ENCODE measurements around the gene KCNQ1.

Gene KCNQ1

GRCh38 chr11:2833716-2834502, 389.1 kb downstream of the KCNQ1 start:
- Histone ChIP-seq H3K27ac (ENCODE audit: low read depth, low read length) (no peak overlapping the region), H3K4me2 (ENCODE audit: low read depth, low read length, poor library complexity, severe bottlenecking) (no peak overlapping the region), H3K4me3 (ENCODE audit: insufficient read depth, low read length, poor library complexity, severe bottlenecking) (no peak overlapping the region), H3K9me3 (ENCODE audit: insufficient read depth, low read length) (no peaks in the 10 kb centered on the region), H4K20me1 (ENCODE audit: low read depth, low read length) (no peaks in the 10 kb centered on the region), H3F3A (ENCODE audit: insufficient read depth) (no peaks in the 10 kb centered on the region), H3K79me2 (ENCODE audit: insufficient read depth, low read length) (no peaks in the 10 kb centered on the region), H2AFZ (ENCODE audit: low read depth, low read length, severe bottlenecking) (no peak overlapping the region), H3K9ac (ENCODE audit: low read length) (no peak overlapping the region), H3K27me3 (ENCODE audit: low read length) (no peaks in the 10 kb centered on the region), H3K36me3 (ENCODE audit: low read length) (no peaks in the 10 kb centered on the region), H3K9me2 (replicated peaks; ENCODE audit: insufficient read depth, low read length) (no peaks in the 10 kb centered on the region)
- TF ChIP-seq EZH2phosphoT487 (conservative IDR thresholded peaks at IDR 0.05; ENCODE audit: low read length) (no peak), CTCF (IDR thresholded peaks at IDR 0.05; ENCODE audit: insufficient read depth, low read length, poor library complexity, severe bottlenecking) (no peak)

GRCh38 chr11:2834503-2835273, 389.9 kb downstream of the KCNQ1 start:
- H3K27me3 ChIP-seq (ENCODE audit: low read length): no peaks in the 10 kb centered on the region
- H3F3A ChIP-seq (ENCODE audit: insufficient read depth): no peaks in the 10 kb centered on the region
- TF ChIP-seq CTCF (IDR thresholded peaks at IDR 0.05; ENCODE audit: insufficient read depth, low read length, poor library complexity, severe bottlenecking): no peak
- no peak for TF ChIP-seq EZH2phosphoT487 (conservative IDR thresholded peaks at IDR 0.05; ENCODE audit: low read length)
- no peak overlapping the region for H3K27ac ChIP-seq (ENCODE audit: low read depth, low read length)
- no peak overlapping the region for H3K9ac ChIP-seq (ENCODE audit: low read length)
- no peaks in the 10 kb centered on the region; the same call in 1 of the 2 replicates for H4K20me1 ChIP-seq (ENCODE audit: low read depth, low read length)
- no peak overlapping the region for H2AFZ ChIP-seq (ENCODE audit: low read depth, low read length, severe bottlenecking)
- no peak overlapping the region for H3K4me3 ChIP-seq (ENCODE audit: insufficient read depth, low read length, poor library complexity, severe bottlenecking)
- no peak overlapping the region for H3K4me2 ChIP-seq (ENCODE audit: low read depth, low read length, poor library complexity, severe bottlenecking)
- H3K9me3 ChIP-seq (ENCODE audit: insufficient read depth, low read length): no peaks in the 10 kb centered on the region
- no peaks in the 10 kb centered on the region for H3K36me3 ChIP-seq (ENCODE audit: low read length)
- no peaks in the 10 kb centered on the region for H3K9me2 ChIP-seq (replicated peaks; ENCODE audit: insufficient read depth, low read length)
- no peaks in the 10 kb centered on the region for H3K79me2 ChIP-seq (ENCODE audit: insufficient read depth, low read length)

GRCh38 chr11:2835296-2835695, 390.5 kb downstream of the KCNQ1 start:
- no peaks in the 10 kb centered on the region for H3K9me2 ChIP-seq (replicated peaks; ENCODE audit: insufficient read depth, low read length)
- no peak overlapping the region for H3K27ac ChIP-seq (ENCODE audit: low read depth, low read length)
- H3F3A ChIP-seq (ENCODE audit: insufficient read depth): no peaks in the 10 kb centered on the region
- TF ChIP-seq EZH2phosphoT487 (conservative IDR thresholded peaks at IDR 0.05; ENCODE audit: low read length): no peak
- TF ChIP-seq CTCF (IDR thresholded peaks at IDR 0.05; ENCODE audit: insufficient read depth, low read length, poor library complexity, severe bottlenecking): no peak
- no peaks in the 10 kb centered on the region for H3K27me3 ChIP-seq (ENCODE audit: low read length)
- H3K4me2 ChIP-seq (ENCODE audit: low read depth, low read length, poor library complexity, severe bottlenecking): no peak overlapping the region
- no peaks in the 10 kb centered on the region; the same call in 1 of the 2 replicates for H4K20me1 ChIP-seq (ENCODE audit: low read depth, low read length)
- no peaks in the 10 kb centered on the region for H3K9me3 ChIP-seq (ENCODE audit: insufficient read depth, low read length)
- H3K9ac ChIP-seq (ENCODE audit: low read length): no peak overlapping the region
- H2AFZ ChIP-seq (ENCODE audit: low read depth, low read length, severe bottlenecking): no peak overlapping the region
- no peak overlapping the region for H3K4me3 ChIP-seq (ENCODE audit: insufficient read depth, low read length, poor library complexity, severe bottlenecking)
- no peaks in the 10 kb centered on the region for H3K36me3 ChIP-seq (ENCODE audit: low read length)
- no peaks in the 10 kb centered on the region for H3K79me2 ChIP-seq (ENCODE audit: insufficient read depth, low read length)
